HepG2 (cell line): ENCODE data around the gene TRMT112. TPM values are rescaled to one million over a fixed set of nuclear protein-coding genes. Genes with fewer than 3 reads are reported as not detected.

ENCODE experiments used
- GATAD2A ChIP-seq: IDR thresholded peaks from 2 replicates; pipeline ENCODE4 v1.6.1; 2016
- HDAC1 ChIP-seq: sonication (generic); formaldehyde crosslinking; IDR thresholded peaks from 2 replicates; pipeline ENCODE4 v1.5.1; 2020; ENCODE audit warnings: mild to moderate bottlenecking, missing genetic modification reagents
- HNRNPH1 ChIP-seq: fragments of 200-400 bp; formaldehyde crosslinking; optimal IDR thresholded peaks from 2 replicates; pipeline ENCODE3; 2017; ENCODE audit warnings: mild to moderate bottlenecking, low read depth, low read length
- IRF9 ChIP-seq: sonication (generic); formaldehyde crosslinking; IDR thresholded peaks from 2 replicates; pipeline ENCODE4 v1.8.0; 2022; ENCODE audit warnings: missing genetic modification reagents, mild to moderate bottlenecking, borderline replicate concordance
- KLF12 ChIP-seq: sonication (generic); formaldehyde crosslinking; IDR thresholded peaks from 2 replicates; pipeline ENCODE4 v1.4.0; 2020; ENCODE audit warnings: missing genetic modification reagents, borderline replicate concordance
- MED13 ChIP-seq: sonication (generic); formaldehyde crosslinking; IDR thresholded peaks from 2 replicates; pipeline ENCODE4 v1.5.0; 2020; ENCODE audit warnings: missing genetic modification reagents
- MLX ChIP-seq: IDR thresholded peaks from 2 replicates; pipeline ENCODE4 v1.6.1; 2016
- MTF2 ChIP-seq: sonication (generic); formaldehyde crosslinking; IDR thresholded peaks from 2 replicates; pipeline ENCODE4 v1.5.0; 2020; ENCODE audit warnings: missing genetic modification reagents, borderline replicate concordance
- ONECUT2 ChIP-seq: sonication (generic); formaldehyde crosslinking; IDR thresholded peaks from 2 replicates; pipeline ENCODE4 v1.4.0; 2020; ENCODE audit warnings: missing genetic modification reagents
- PCBP1 ChIP-seq: fragments of 200-400 bp; formaldehyde crosslinking; IDR thresholded peaks from 2 replicates; pipeline ENCODE4 v1.6.1; 2017; ENCODE audit warnings: mild to moderate bottlenecking, low read depth, low read length, borderline replicate concordance
- PHB2 ChIP-seq: fragments of 450-650 bp; IDR thresholded peaks from 2 replicates; pipeline ENCODE4 v1.6.1; 2018; ENCODE audit not compliant: partially characterized antibody
- PRMT3 ChIP-seq: sonication (generic); formaldehyde crosslinking; IDR thresholded peaks from 2 replicates; pipeline ENCODE4 v1.8.1; 2022; ENCODE audit warnings: low read depth, mild to moderate bottlenecking, moderate library complexity, missing genetic modification reagents, borderline replicate concordance
- SP5 ChIP-seq: IDR thresholded peaks from 2 replicates; pipeline ENCODE4 v1.6.1; 2016; ENCODE audit warnings: low read depth, borderline replicate concordance
- ZBTB34 ChIP-seq: sonication (generic); formaldehyde crosslinking; IDR thresholded peaks from 2 replicates; pipeline ENCODE4 v1.8.0; 2022; ENCODE audit warnings: mild to moderate bottlenecking, missing genetic modification reagents
- ZFYVE20 ChIP-seq: sonication (generic); formaldehyde crosslinking; IDR thresholded peaks from 2 replicates; pipeline ENCODE4 v1.8.0; 2023; ENCODE audit warnings: low read depth, mild to moderate bottlenecking, moderate library complexity, missing genetic modification reagents, borderline replicate concordance
- ZKSCAN8 ChIP-seq: IDR thresholded peaks from 2 replicates; pipeline ENCODE4 v1.6.1; 2016; ENCODE audit warnings: borderline replicate concordance, missing genetic modification reagents, missing compliant biosample characterization
- ZNF281 ChIP-seq: sonication (generic); formaldehyde crosslinking; IDR thresholded peaks from 2 replicates; pipeline ENCODE4 v1.4.0; 2020; ENCODE audit warnings: missing genetic modification reagents, borderline replicate concordance
- ZNF292 ChIP-seq: sonication (generic); formaldehyde crosslinking; IDR thresholded peaks from 2 replicates; pipeline ENCODE4 v1.8.1; 2022; ENCODE audit warnings: mild to moderate bottlenecking, low read depth, missing genetic modification reagents, borderline replicate concordance
- ZNF430 ChIP-seq: sonication (generic); formaldehyde crosslinking; IDR thresholded peaks from 2 replicates; pipeline ENCODE4 v1.9.0; 2021; ENCODE audit warnings: mild to moderate bottlenecking, missing genetic modification reagents
- ZNF441 ChIP-seq: sonication (generic); formaldehyde crosslinking; IDR thresholded peaks from 2 replicates; pipeline ENCODE4 v1.7.0; 2021; ENCODE audit warnings: missing genetic modification reagents, borderline replicate concordance
- ZNF597 ChIP-seq: sonication (generic); formaldehyde crosslinking; IDR thresholded peaks from 2 replicates; pipeline ENCODE4 v1.5.0; 2020; ENCODE audit warnings: missing genetic modification reagents
- ZNF777 ChIP-seq: sonication (generic); formaldehyde crosslinking; IDR thresholded peaks from 2 replicates; pipeline ENCODE4 v1.4.0; 2020; ENCODE audit warnings: missing genetic modification reagents
- ZNF792 ChIP-seq: IDR thresholded peaks from 2 replicates; pipeline ENCODE4 v1.6.1; 2016
- polyA plus RNA-seq, 8 experiments: library from polyadenylated mRNA; depleted of rRNA in 3 of 8; stranded (reverse) in 7 of 8; unstranded in 1 of 8; fragments of >200 nt; fragmentation: Illumina TruSeq in 4 of 8; extraction: Trizol in 4 of 8; gene quantifications; 2 replicates each; pipeline versions ENCODE4 v1.2.1 to v1.2.3, GENCODE V29; 2011 to 2016; ENCODE audit warnings: low read depth in 4 of 8, missing spikeins in 1 of 8, mixed read lengths in 1 of 8; ENCODE audit not compliant: insufficient read depth in 1 of 8
- total RNA-seq, 5 experiments: library from RNA; depleted of rRNA; stranded (reverse); fragments of >200 nt; fragmentation: Illumina TruSeq; extraction: Trizol; gene quantifications; 2 replicates each; pipeline ENCODE4 v1.2.3, GENCODE V29; 2016; ENCODE audit warnings: low read depth in 1 of 5

Gene TRMT112
- total and polyA plus RNA-seq, 2 of the 13 experiments (the other 11 are each of a cell fraction or from before 2014, with no cell fraction given), result 186 to 409 TPM

GRCh38 chr11:64284048-64284961 is 33.1 kb downstream of the TRMT112 start, which contains the start of gene BAD (continued):
- no peak for TF ChIP-seq ZNF430 (CRISPR knock-in tag)
- TF ChIP-seq PHB2, result no peak
- TF ChIP-seq ZNF597, result no peak
- TF ChIP-seq HDAC1 (CRISPR knock-in tag), result peak; percentile 46
- no peak for TF ChIP-seq MED13 (CRISPR knock-in tag)
- TF ChIP-seq MLX (CRISPR knock-in tag), result no peak
- no peak; the same call in 1 of the 2 replicates for TF ChIP-seq SP5 (CRISPR knock-in tag)
- no peak for TF ChIP-seq HNRNPH1
- no peak for TF ChIP-seq ZNF292 (CRISPR knock-in tag)
- no peak for TF ChIP-seq KLF12 (CRISPR knock-in tag)
- peak; percentile 87; the same call in 1 of the 2 replicates for TF ChIP-seq ZNF441
- TF ChIP-seq GATAD2A, result no peak
- no peak for TF ChIP-seq ONECUT2
- TF ChIP-seq PCBP1, result no peak
- 0 out of 2 replicates have a peak, but pooled peaks have one; percentile 16 for TF ChIP-seq ZNF792 (CRISPR knock-in tag)
- no peak for TF ChIP-seq PRMT3 (CRISPR knock-in tag)
- TF ChIP-seq IRF9 (CRISPR knock-in tag), result no peak
- no peak for TF ChIP-seq ZNF281
- TF ChIP-seq ZKSCAN8 (CRISPR knock-in tag), result no peak
- no peak for TF ChIP-seq ZBTB34 (CRISPR knock-in tag)
- TF ChIP-seq MTF2 (CRISPR knock-in tag), result peak; percentile 40; the same call in 1 of the 2 replicates
- TF ChIP-seq ZNF777 (CRISPR knock-in tag), result no peak; the same call in 1 of the 2 replicates
- no peak for TF ChIP-seq ZFYVE20
